ENCODE data around the gene C10orf71. TPM values are rescaled to one million over a fixed set of nuclear protein-coding genes. Genes with fewer than 3 reads are reported as not detected.

The C10orf71 gene
- total RNA-seq, 1 experiment from 2014 or later = not detected

GRCh38 chr10:49318755-49319154 lies 19.8 kb downstream of the C10orf71 start:
- peaks cover 30% of the 10 kb centered on the region for H3K27me3 Mint-ChIP-seq (ENCODE audit: insufficient read depth, unreplicated experiment)
- peaks cover 1% of the 10 kb centered on the region; the same call in 1 of the 2 replicates for H3K27me3 ChIP-seq (replicated peaks; ENCODE audit: control insufficient read depth, insufficient read depth, low read length)
- intact Hi-C loops (cut with micrococcal nuclease; ENCODE audit: unreplicated experiment) = no loop called here

GRCh38 chr10:49319206-49319605 lies 20.2 kb downstream of the C10orf71 start:
- H3K27ac Mint-ChIP-seq (ENCODE audit: unreplicated experiment) = no peak overlapping the region
- no peak for TF ChIP-seq CTCF (IDR thresholded peaks at IDR 0.05; ENCODE audit: insufficient read depth in 1 of 2, low read depth in 1 of 2, low read length in 1 of 2, severe bottlenecking in 1 of 2, unreplicated experiment in 1 of 2)
- BruUV-seq (replicated peaks) = no TSS peak
- DNase-seq = no peak
- Histone ChIP-seq H3K4me1 (no peaks in the 10 kb centered on the region), H3K4me3 (ENCODE audit: low read depth, low read length) (no peak overlapping the region), H3K36me3 (ENCODE audit: control insufficient read depth, insufficient read depth, low read length) (no peaks in the 10 kb centered on the region), H3K9me3 (no peaks in the 10 kb centered on the region), H3K27me3 (replicated peaks; ENCODE audit: control insufficient read depth, insufficient read depth, low read length) (peaks cover 1% of the 10 kb centered on the region; the same call in 1 of the 2 replicates)
- H3K9me3 Mint-ChIP-seq (ENCODE audit: unreplicated experiment) = no peaks in the 10 kb centered on the region
- no peaks in the 10 kb centered on the region for H3K4me1 Mint-ChIP-seq (ENCODE audit: low read depth, unreplicated experiment)
- no peaks in the 10 kb centered on the region for H3K36me3 Mint-ChIP-seq (ENCODE audit: insufficient read depth, unreplicated experiment)
- ChIA-PET POLR2A (no interaction called here), CTCF (no interaction called here)
- H3K4me3 Mint-ChIP-seq (ENCODE audit: unreplicated experiment) = no peak overlapping the region
- peaks cover 27% of the 10 kb centered on the region for H3K27me3 Mint-ChIP-seq (ENCODE audit: insufficient read depth, unreplicated experiment)
- intact Hi-C loops (cut with micrococcal nuclease; ENCODE audit: unreplicated experiment) = no loop called here

More at GRCh38 chr10:49318755-49319154, 19.8 kb downstream of the C10orf71 start:
- Mint-ChIP-seq H3K9me3 (ENCODE audit: unreplicated experiment) (no peaks in the 10 kb centered on the region), H3K4me3 (ENCODE audit: unreplicated experiment) (no peak overlapping the region), H3K27ac (ENCODE audit: unreplicated experiment) (no peak overlapping the region), H3K36me3 (ENCODE audit: insufficient read depth, unreplicated experiment) (no peaks in the 10 kb centered on the region), H3K4me1 (ENCODE audit: low read depth, unreplicated experiment) (no peaks in the 10 kb centered on the region)
- no peaks in the 10 kb centered on the region for H3K36me3 ChIP-seq (ENCODE audit: control insufficient read depth, insufficient read depth, low read length)
- BruUV-seq (replicated peaks) = no TSS peak
- POLR2A ChIA-PET = no interaction called here
- DNase-seq = no peak
- H3K9me3 ChIP-seq = no peaks in the 10 kb centered on the region
- no peaks in the 10 kb centered on the region for H3K4me1 ChIP-seq
- CTCF ChIA-PET = no interaction called here
- H3K4me3 ChIP-seq (ENCODE audit: low read depth, low read length) = no peak overlapping the region
- no peak for TF ChIP-seq CTCF (IDR thresholded peaks at IDR 0.05; ENCODE audit: insufficient read depth in 1 of 2, low read depth in 1 of 2, low read length in 1 of 2, severe bottlenecking in 1 of 2, unreplicated experiment in 1 of 2)

GRCh38 chr10:49320191-49320590 lies 21.2 kb downstream of the C10orf71 start:
- no peaks in the 10 kb centered on the region for H3K36me3 Mint-ChIP-seq (ENCODE audit: insufficient read depth, unreplicated experiment)
- Histone ChIP-seq H3K4me3 (ENCODE audit: low read depth, low read length) (no peak overlapping the region), H3K36me3 (ENCODE audit: control insufficient read depth, insufficient read depth, low read length) (no peaks in the 10 kb centered on the region), H3K4me1 (no peaks in the 10 kb centered on the region), H3K27me3 (replicated peaks; ENCODE audit: control insufficient read depth, insufficient read depth, low read length) (peaks cover 1% of the 10 kb centered on the region), H3K9me3 (no peaks in the 10 kb centered on the region)
- no peaks in the 10 kb centered on the region for H3K9me3 Mint-ChIP-seq (ENCODE audit: unreplicated experiment)
- BruUV-seq (replicated peaks) = no TSS peak
- intact Hi-C loops (cut with micrococcal nuclease; ENCODE audit: unreplicated experiment) = no loop called here
- CTCF ChIA-PET = no interaction called here
- no peak overlapping the region for H3K27ac Mint-ChIP-seq (ENCODE audit: unreplicated experiment)
- no peak overlapping the region for H3K4me3 Mint-ChIP-seq (ENCODE audit: unreplicated experiment)
- no peak for DNase-seq
- H3K4me1 Mint-ChIP-seq (ENCODE audit: low read depth, unreplicated experiment) = no peaks in the 10 kb centered on the region
- POLR2A ChIA-PET = no interaction called here
- peaks cover 32% of the 10 kb centered on the region for H3K27me3 Mint-ChIP-seq (ENCODE audit: insufficient read depth, unreplicated experiment)
- no peak for TF ChIP-seq CTCF (IDR thresholded peaks at IDR 0.05; ENCODE audit: insufficient read depth in 1 of 2, low read depth in 1 of 2, low read length in 1 of 2, severe bottlenecking in 1 of 2, unreplicated experiment in 1 of 2)

All from Caco-2 (cell line).